LNCAP (cell line): ENCODE data around the gene MAPK13.
A peak's percentile ranks its signal among the peaks of the same experiment; 100 is the strongest.

Source experiments
- CTCF ChIP-seq: fragments of 450-650 bp; IDR thresholded peaks from 2 replicates; pipeline ENCODE4 v1.5.1; 2017; ENCODE audit warnings: mild to moderate bottlenecking

Gene MAPK13

GRCh38 chr6:36129941-36130666 lies at the start of gene MAPK13:
Gene MAPK13, plus strand, starts transcription at chr6:36130513. Its CDS starts 70 bp downstream, at chr6:36130583.
- TF ChIP-seq CTCF: no peak

DNA sequence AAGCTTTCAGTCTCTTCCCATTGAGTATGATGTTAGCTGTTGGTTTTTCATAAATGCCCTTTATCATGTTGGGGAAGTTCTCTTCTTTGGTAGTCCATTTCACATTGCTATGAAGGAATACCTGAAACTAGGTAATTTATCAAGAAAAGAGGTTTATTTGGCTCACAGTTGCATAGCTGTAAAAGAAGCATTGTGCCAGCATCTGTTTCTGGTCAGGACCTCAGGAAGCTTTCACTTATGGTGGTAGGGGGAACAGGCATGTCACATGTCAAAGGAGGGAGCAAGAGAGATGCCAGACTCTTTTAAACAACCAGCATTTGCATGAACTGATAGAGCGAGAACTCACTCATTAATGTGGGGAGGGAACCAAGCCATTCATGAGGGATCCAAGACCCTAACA lies 48.0 kb upstream of the MAPK13 start:
- no peak for TF ChIP-seq CTCF

GRCh38 chr6:36083446-36083845 lies 46.9 kb upstream of the MAPK13 start:
- TF ChIP-seq CTCF: no peak

DNA sequence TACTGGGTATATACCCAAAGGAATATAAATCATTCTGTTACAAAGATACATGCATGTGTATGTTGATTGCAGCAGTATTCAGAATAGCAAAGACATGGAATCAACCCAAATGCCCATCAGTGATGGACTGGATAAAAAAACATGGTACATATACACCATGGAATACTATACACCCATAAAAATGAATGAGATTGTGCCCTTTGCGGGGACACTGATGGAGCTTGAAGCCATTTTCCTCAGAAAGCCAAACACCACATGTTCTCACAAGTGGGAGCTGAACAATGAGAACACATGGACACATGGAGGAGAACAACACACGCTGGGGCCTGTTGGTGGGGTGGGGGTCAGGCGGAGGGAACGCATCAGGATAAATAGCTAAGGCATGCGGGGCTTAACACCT lies 41.3 kb upstream of the MAPK13 start:
- no peak for TF ChIP-seq CTCF

DNA sequence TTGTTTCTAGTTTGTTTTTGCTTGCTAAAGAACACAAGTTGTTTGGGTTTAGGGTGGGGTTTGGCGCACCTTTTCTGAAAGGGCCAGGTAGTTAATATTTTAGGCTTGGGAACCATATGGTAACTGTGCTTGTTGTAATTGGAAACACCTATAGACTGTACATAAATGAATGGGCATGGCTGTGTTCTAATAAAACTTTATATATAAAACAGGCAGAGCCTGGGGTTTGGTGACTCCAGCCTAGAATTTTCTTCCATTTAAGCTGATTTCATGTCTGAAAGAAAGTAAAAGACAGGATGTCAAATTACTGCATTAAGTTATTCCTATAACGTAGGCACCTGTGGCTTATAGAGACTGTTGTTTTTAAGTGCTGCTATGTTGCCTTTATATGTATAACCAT lies 36.1 kb upstream of the MAPK13 start:
- no peak for TF ChIP-seq CTCF

GRCh38 chr6:36094753-36095496 lies 35.4 kb upstream of the MAPK13 start:
- peak; percentile 83 for TF ChIP-seq CTCF

GRCh38 chr6:36095497-36096391 lies 34.6 kb upstream of the MAPK13 start:
- peak; percentile 15; the same call in 1 of the 2 replicates for TF ChIP-seq CTCF
